ENCODE measurements around the gene ITPA.

DNA sequence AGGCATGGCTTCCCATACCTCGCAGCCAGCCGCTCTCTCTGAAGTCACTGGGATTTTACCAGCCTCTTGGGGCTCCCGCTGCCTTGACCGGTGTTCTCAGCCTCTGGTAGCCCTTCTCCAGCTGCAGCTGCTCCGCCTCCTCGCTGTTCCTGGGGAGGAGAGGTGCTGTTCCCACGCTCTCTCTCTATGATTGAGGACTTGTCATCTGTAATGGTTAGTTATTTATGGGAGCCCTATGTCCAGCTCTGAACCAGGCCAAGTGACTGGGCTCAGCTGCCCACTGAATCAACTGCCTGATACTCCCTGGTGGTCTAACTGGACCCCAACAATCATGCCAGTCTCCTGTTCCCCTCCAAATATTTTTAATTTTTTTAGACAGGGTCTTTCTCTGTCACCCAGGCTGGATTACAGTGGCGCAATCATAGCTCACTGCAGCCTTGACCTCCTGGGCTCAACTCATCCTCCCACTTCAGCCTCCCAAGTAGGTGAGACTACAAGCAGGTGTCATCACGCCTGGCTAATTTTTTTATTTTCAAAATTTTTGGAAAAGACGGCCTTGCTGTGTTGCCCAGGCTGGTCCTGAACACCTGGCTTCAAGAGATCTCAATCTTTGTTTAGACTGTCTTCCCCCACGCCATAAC, 34.5 kb downstream of the ITPA start:
- no peak for TF ChIP-seq GABPB1 (CRISPR knock-in tag; IDR thresholded peaks at IDR 0.05)
- TF ChIP-seq, protein P1, sequence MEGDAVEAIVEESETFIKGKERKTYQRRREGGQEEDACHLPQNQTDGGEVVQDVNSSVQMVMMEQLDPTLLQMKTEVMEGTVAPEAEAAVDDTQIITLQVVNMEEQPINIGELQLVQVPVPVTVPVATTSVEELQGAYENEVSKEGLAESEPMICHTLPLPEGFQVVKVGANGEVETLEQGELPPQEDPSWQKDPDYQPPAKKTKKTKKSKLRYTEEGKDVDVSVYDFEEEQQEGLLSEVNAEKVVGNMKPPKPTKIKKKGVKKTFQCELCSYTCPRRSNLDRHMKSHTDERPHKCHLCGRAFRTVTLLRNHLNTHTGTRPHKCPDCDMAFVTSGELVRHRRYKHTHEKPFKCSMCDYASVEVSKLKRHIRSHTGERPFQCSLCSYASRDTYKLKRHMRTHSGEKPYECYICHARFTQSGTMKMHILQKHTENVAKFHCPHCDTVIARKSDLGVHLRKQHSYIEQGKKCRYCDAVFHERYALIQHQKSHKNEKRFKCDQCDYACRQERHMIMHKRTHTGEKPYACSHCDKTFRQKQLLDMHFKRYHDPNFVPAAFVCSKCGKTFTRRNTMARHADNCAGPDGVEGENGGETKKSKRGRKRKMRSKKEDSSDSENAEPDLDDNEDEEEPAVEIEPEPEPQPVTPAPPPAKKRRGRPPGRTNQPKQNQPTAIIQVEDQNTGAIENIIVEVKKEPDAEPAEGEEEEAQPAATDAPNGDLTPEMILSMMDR (IDR thresholded peaks at IDR 0.05): no peak
